ENCODE data around the gene R3HDML.

The R3HDML gene

GRCh38 chr20:44364780-44365179, 27.9 kb downstream of the R3HDML start:
- no peak for DNase-seq

DNA sequence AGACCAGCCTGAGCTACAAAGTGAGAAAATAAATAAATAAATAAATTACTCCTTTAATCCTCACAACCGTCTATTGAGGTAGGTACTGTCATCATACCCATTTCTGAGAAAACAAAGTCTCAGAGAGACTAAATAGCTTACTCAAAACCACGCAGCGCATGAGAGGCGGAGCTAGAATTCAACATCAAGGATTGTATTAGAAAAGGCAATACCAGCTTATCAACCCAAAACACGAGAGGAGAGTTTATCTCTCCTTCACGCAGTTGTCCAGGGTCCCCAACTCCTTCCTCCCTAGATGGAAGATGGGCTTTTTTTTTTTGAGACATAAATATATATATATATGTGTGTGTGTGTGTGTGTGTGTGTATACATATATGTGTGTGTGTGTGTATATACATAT, 30.9 kb downstream of the R3HDML start:
- no peak for DNase-seq

- no peak for DNase-seq
Measured at GRCh38 chr20:44370639-44371218, 33.9 kb downstream of the R3HDML start.

DNA sequence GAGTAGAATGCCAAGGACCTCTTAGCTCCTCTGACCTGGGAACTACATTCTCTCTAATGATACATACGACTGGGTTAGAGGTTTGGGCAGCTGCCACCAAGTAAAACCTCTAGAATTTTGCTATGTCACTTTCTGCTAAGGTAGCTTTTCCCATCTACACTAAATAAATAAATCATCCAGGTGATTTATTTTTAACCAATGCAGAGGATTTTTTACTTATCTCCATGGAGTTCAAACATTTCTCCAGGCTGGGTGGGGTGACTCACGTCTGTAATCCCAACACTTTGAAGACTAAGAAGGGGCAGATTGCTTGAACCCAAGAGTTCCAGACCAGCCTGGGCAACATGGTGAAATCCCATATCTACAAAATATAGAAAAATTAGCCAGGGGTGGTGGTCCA, 45.8 kb downstream of the R3HDML start:
- no peak for DNase-seq

DNA sequence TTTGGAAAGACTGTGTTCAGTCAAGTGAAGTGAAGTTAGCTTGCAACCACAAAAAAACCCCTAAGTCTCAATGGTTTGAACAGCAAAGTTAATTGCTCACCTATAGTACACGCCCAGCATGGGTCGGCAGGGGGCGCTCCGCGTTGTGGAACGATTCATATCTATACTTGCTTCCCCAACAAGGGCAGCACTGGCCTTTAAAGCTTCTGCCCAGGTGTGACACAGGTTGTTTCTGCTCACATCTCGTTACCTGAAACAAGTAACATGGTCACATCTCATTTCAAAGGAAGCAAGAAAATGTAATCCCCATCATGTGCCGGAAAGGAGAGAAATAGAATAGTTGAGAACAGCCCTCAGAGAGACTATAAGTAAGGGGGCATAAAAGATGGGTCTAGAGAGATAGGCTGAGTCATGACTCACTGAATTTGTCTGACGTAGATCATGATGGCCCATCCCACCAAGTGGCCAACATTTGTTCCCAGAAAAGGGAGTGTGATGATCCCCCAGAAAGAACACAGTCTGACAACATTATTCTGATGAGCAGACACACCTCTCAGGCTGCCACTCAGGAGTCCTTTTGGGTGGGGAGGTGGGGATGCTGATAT, 47.7 kb downstream of the R3HDML start:
- DNase-seq, result peak; percentile 81

DNA sequence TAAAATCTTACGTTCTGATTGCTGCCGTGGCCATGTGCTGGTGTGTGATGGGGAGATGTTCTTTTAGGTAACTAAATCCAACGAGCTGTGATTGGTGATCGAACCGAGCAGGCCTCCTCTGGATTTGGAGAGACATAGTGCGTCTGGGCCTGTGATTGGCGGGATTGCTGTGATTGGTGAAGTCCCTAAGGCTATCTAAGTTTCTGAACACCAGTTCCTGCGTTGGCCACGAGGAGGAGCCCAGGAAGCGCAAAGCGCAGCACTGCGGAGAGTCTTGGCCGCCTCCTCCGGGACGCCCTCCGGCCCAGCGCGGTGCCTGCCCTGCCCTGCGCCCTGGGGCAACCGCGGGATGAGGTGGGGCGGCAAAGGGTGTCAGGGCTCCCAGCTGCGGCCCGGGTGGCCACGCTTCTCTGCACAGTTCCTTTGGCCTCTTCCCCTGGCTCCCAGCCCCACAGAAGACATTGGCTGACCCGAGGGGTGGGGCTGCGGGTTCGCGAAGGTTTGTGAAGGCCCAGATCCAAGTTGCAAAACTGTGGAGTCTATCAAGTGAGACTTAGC, 51.7 kb downstream of the R3HDML start:
- DNase-seq, result peak; percentile 61

GRCh38 chr20:44389871-44390270, 53.0 kb downstream of the R3HDML start:
- DNase-seq, result no peak

DNA sequence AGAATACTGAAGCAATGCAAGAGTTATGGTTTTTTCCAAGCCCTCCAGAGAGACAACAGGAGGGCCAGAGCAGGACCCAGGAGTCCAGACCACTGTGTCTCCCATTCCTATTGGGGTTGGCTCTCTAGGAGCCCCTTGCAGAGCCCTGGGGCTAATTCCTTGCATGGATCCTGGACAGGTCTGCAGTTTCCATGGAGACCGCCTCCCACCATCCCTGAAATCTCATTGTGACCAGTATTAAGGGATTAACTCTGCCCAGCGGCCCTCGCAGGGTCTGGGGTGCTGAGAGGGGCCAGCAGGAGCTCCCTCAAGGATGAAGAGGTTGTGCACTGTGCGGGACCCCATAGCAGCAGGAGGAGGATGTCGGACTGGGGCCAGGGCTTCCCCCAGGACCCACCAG, 53.4 kb downstream of the R3HDML start:
- no peak for DNase-seq

GRCh38 chr20:44392088-44392775, 55.4 kb downstream of the R3HDML start:
- no peak for DNase-seq

DNA sequence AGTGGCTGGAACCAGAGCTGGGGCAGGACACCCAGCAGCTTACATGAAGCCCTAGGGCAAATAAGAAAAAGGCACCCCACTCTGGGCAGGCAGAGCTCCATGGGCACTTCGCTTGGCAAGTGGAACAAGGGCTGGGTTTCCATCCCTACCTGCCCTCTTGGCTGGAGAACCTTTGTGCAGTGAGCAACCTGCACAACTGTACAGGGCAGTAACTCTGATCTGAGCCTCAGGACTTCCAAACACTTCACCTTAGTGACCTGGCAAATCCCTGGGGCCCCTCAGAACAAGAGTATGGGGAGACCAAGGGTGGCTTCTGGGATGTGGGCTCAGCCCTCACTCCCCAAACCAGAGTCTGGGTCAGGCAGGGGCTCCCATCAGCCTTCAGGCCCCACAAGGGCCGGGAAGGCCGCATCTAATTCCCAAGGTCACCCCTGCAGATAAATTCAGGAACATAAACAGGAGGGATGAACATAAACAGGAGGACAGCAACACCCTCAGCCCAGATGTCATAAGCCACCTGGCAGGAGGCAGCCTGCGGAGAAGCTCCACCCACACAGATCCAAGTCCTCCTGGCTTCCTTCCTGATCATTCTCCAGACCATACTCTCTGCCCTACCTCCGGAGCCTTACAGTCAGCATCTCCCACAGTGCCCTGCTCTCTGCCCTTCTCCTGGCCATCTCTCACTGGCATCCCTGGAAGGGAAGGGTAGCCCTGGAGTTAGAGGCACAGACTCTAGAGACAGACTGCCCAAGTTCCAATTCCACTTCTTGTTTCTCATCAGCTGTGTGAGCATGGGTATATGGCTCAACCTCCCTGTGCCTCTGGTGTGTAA, 56.1 kb downstream of the R3HDML start:
- DNase-seq, result no peak

DNA sequence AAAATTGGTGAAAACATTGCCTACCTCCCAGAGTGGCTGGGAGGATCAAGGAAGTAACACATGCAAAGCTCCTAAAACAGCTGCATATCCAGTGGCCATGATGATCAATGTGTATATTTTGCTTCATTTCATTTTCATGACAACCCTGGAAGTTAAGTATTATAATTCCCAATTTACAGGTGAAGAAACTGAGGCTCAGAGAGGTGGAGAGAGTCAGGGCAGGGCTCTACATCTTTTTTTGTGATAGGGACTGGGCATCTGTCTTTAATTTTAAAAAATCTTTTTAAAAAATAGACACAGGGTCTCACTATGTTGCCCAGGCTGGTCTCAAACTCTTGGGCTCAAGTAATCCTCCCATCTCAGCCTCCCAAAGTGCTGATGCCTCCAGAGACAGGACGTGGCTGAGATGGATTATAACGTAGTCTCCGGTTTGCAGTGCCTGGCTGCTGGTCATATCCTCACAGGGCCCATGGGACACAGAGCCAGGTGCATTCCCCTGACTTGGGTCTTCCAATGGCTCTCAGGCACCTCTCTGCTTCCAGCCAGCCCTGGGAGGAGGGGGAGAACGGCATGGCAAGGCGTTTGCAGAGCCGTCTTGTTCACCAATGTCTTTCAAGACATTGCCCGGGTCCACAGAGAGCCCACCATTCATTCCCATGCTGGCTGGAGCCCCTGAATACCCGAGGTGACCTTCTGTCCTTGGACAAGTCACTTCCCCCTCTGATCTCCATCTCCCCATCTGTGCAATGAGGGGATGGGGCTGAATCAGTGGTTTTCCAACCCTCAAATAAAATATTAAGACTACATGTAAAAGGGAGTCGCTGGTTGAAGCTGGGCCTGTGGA, 57.0 kb downstream of the R3HDML start:
- no peak for DNase-seq

GRCh38 chr20:44394452-44394701, 57.5 kb downstream of the R3HDML start:
- DNase-seq, result no peak

DNA sequence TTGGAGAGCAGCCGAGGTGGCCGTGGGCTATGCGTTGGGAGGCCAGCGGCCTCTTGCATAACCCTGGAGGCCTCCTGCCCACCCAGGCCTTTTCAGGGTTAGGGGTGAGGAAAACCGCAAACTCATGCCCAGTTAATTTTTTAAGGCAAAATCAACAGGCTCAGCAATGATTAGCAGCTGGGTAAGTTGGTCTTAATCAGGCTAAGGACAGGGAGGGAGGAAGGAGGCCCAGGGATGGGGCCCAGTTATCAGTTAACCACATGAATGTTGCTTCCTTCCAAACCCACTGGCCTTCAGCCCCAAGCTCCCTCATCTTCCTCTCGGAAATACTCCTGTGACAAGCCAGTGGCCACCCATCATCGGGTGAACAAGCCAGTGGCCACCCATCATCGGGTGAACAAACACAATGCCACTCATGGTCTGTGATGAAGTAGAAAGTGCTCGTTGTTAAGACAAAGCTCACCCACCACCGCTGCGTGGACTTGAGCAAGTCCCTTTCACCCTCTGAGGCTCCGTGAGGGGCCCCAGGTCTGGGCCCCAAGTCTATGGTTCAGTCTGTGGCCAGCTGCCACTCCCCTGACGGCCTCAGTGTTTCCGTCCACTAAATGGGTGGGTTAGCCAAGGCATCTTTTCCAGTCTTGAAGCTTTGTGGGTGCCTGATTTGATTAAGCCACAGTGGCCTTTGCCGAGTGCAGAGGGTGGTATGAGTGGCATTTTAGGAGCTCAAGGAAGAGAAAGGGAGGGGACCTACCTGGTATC, 58.0 kb downstream of the R3HDML start:
- peak; percentile 27 for DNase-seq

- DNase-seq, result no peak
Measured at GRCh38 chr20:44395461-44396340, 58.9 kb downstream of the R3HDML start.

GRCh38 chr20:44396369-44397130, 59.7 kb downstream of the R3HDML start:
- DNase-seq, result no peak

GRCh38 chr20:44398335-44398734, 61.5 kb downstream of the R3HDML start:
- DNase-seq, result no peak

GRCh38 chr20:44399446-44399845, 62.6 kb downstream of the R3HDML start:
- no peak for DNase-seq

DNA sequence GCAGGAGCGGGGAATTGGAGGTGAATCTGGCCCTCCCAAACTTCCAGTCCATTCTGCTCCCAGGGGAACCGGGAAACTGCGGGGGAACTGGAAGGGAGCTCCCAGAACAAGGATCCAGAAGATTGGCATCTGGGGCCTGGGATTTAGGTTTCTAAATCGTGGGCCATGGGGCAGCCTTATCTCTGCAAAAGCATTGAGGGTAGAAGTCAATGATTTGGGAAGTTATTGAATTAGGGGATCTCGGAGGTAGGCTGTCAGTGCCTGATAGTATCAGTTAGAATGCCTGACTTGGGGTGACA, 63.8 kb downstream of the R3HDML start:
- DNase-seq, result no peak

Data from femur (tissue), 1 donor.